ENCODE data around the gene B4GALNT2. TPM values are rescaled to one million over a fixed set of nuclear protein-coding genes. Genes with fewer than 3 reads are reported as not detected.
"Not testable (repeated sequence)": the region's sequence is repeated elsewhere in the genome, so short reads cannot be mapped to it uniquely, and the experiment has no call there.

Gene B4GALNT2
- total RNA-seq, 6 experiments from 2014 or later, result not detected

DNA sequence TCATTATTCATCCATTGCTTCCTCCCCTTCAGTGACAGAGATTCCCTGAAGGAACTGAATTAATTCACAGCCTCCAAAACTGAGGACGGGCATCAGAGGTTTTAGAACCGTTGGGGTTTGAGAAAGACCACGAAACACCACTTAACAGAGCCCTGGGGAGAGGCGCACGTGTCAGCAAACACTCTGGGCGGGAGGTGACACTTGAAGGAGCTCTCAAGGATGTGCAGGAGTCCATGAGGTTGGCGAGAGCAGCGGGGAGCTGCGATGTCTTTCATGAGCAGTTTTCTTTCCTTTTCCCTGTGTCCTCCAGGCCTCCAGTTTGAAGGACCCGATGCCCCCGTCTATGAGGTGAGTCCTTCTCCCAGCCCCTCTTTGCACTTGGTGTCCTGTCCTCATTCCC, 23.7 kb downstream of the B4GALNT2 start:
- H3K4me3 Mint-ChIP-seq, result no peak overlapping the region
- peaks cover 34% of the 10 kb centered on the region for H3K27me3 Mint-ChIP-seq (ENCODE audit: insufficient read depth)
- no peaks in the 10 kb centered on the region for H3K9me3 Mint-ChIP-seq
- DNase-seq, result no peak
- no peak overlapping the region for H3K27ac Mint-ChIP-seq
- peaks cover 18% of the 10 kb centered on the region for H3K4me1 Mint-ChIP-seq (ENCODE audit: low read depth)
- TF ChIP-seq, protein P1, sequence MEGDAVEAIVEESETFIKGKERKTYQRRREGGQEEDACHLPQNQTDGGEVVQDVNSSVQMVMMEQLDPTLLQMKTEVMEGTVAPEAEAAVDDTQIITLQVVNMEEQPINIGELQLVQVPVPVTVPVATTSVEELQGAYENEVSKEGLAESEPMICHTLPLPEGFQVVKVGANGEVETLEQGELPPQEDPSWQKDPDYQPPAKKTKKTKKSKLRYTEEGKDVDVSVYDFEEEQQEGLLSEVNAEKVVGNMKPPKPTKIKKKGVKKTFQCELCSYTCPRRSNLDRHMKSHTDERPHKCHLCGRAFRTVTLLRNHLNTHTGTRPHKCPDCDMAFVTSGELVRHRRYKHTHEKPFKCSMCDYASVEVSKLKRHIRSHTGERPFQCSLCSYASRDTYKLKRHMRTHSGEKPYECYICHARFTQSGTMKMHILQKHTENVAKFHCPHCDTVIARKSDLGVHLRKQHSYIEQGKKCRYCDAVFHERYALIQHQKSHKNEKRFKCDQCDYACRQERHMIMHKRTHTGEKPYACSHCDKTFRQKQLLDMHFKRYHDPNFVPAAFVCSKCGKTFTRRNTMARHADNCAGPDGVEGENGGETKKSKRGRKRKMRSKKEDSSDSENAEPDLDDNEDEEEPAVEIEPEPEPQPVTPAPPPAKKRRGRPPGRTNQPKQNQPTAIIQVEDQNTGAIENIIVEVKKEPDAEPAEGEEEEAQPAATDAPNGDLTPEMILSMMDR (IDR thresholded peaks at IDR 0.05), result no peak
- no peaks in the 10 kb centered on the region for H3K36me3 Mint-ChIP-seq (ENCODE audit: low read depth)

DNA sequence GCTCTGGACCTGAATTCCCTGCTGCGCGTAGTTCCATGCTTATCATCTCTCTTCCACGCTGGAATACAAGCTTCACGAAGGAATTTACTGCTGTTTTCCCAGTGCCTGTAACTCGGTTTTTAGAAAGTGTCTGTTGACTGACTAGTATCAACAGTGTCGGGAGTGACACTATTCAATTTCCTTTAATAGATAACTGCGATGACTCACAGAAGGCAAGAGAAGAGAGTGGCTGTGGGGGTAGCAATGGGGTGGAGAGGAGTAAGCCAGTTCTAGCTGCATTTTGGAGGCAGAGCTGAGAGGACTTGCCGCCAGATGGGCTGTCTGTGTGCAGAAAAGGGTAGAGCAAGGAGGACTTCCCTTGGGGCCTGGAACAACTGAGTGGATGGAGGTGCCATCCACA, 25.2 kb downstream of the B4GALNT2 start:
- no peak overlapping the region for H3K27ac Mint-ChIP-seq
- no peak overlapping the region for H3K4me3 Mint-ChIP-seq
- no peaks in the 10 kb centered on the region for H3K36me3 Mint-ChIP-seq (ENCODE audit: low read depth)
- TF ChIP-seq, protein P1 (IDR thresholded peaks at IDR 0.05), result no peak
- peaks cover 18% of the 10 kb centered on the region for H3K4me1 Mint-ChIP-seq (ENCODE audit: low read depth)
- no peaks in the 10 kb centered on the region for H3K9me3 Mint-ChIP-seq
- no peak for DNase-seq
- H3K27me3 Mint-ChIP-seq (ENCODE audit: insufficient read depth), result peaks cover 34% of the 10 kb centered on the region

- Mint-ChIP-seq H3K36me3 (ENCODE audit: low read depth) (no peaks in the 10 kb centered on the region), H3K27ac (no peak overlapping the region), H3K4me1 (ENCODE audit: low read depth) (peaks cover 14% of the 10 kb centered on the region), H3K27me3 (ENCODE audit: insufficient read depth) (peaks cover 50% of the 10 kb centered on the region), H3K9me3 (no peaks in the 10 kb centered on the region), H3K4me3 (no peak overlapping the region)
- no peak for DNase-seq
- TF ChIP-seq, protein P1 (IDR thresholded peaks at IDR 0.05), result no peak
These were observed 30.3 kb downstream of the B4GALNT2 start for GRCh38 chr17:49162866-49163265.

- no peak for DNase-seq
- Mint-ChIP-seq H3K9me3 (peaks cover 3% of the 10 kb centered on the region; the same call in 1 of the 2 replicates), H3K36me3 (ENCODE audit: low read depth) (no peaks in the 10 kb centered on the region), H3K4me3 (no peak overlapping the region), H3K27ac (no peak overlapping the region), H3K4me1 (ENCODE audit: low read depth) (peaks cover 2% of the 10 kb centered on the region; the same call in 1 of the 2 replicates), H3K27me3 (ENCODE audit: insufficient read depth) (peaks cover 51% of the 10 kb centered on the region)
- TF ChIP-seq, protein P1 (IDR thresholded peaks at IDR 0.05), result no peak
These were observed 32.6 kb downstream of the B4GALNT2 start for GRCh38 chr17:49165143-49165542.

DNA sequence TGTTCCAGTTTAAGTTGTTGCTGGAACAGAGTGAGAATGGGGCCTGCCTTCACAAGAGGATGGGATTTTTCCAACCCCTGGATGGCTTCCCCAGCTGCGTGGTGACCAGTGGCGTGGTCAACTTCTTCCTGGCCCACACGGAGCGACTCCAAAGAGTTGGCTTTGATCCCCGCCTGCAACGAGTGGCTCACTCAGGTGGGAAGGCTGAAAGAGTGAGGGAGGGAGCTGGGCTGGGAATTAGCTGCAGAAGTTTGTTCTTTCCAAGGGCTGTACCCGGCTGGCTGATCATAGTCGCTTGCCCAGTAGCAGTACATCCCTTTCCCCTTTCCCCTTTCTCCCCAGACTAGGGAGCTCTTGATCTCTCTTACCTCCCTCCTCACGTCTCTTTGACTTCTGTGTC, 36.1 kb downstream of the B4GALNT2 start:
- no peaks in the 10 kb centered on the region for H3K4me1 Mint-ChIP-seq (ENCODE audit: low read depth)
- peaks cover 58% of the 10 kb centered on the region for H3K27me3 Mint-ChIP-seq (ENCODE audit: insufficient read depth)
- peaks cover 4% of the 10 kb centered on the region; the same call in 1 of the 2 replicates for H3K9me3 Mint-ChIP-seq
- TF ChIP-seq, protein P1 (IDR thresholded peaks at IDR 0.05), result no peak
- no peak for DNase-seq
- no peaks in the 10 kb centered on the region for H3K36me3 Mint-ChIP-seq (ENCODE audit: low read depth)
- no peak overlapping the region for H3K27ac Mint-ChIP-seq
- no peak overlapping the region for H3K4me3 Mint-ChIP-seq

DNA sequence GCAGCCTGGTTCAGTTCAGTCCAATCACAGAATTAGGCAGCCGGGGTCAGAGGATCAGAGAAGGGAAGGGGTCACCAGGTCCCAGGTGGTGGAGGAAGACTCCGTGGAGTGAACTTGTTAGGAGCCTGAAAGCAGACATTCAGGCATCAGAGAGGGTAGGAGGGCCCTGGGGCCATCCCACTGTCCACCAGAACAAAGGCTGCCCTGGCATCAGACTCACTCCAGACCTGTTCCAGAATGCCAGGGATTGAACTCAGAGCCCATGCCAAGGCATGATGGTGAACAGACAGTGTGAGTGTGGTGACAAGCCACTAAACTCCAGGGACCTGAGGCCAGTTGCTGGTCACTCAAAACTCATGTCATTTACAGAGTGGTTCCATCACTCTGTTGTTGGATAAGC, 37.6 kb downstream of the B4GALNT2 start:
- peaks cover 8% of the 10 kb centered on the region for H3K9me3 Mint-ChIP-seq

GRCh38 chr17:49170711-49171110, 38.1 kb downstream of the B4GALNT2 start:
- not testable (repeated sequence) for H3K27ac Mint-ChIP-seq; H3K4me1 Mint-ChIP-seq (ENCODE audit: low read depth); H3K36me3 Mint-ChIP-seq (ENCODE audit: low read depth); DNase-seq; H3K4me3 Mint-ChIP-seq
- peaks cover 13% of the 10 kb centered on the region for H3K9me3 Mint-ChIP-seq
- peaks cover 53% of the 10 kb centered on the region for H3K27me3 Mint-ChIP-seq (ENCODE audit: insufficient read depth)

More for the DNA sequence above, 37.6 kb downstream of the B4GALNT2 start:
- H3K4me1 Mint-ChIP-seq (ENCODE audit: low read depth), result no peaks in the 10 kb centered on the region
- H3K36me3 Mint-ChIP-seq (ENCODE audit: low read depth), result peaks cover 2% of the 10 kb centered on the region; the same call in 1 of the 2 replicates
- no peak for DNase-seq
- H3K4me3 Mint-ChIP-seq, result no peak overlapping the region
- H3K27me3 Mint-ChIP-seq (ENCODE audit: insufficient read depth), result peaks cover 50% of the 10 kb centered on the region
- H3K27ac Mint-ChIP-seq, result no peak overlapping the region
- TF ChIP-seq, protein P1 (IDR thresholded peaks at IDR 0.05), result no peak

- not testable (repeated sequence) for H3K4me1 Mint-ChIP-seq (ENCODE audit: low read depth); H3K4me3 Mint-ChIP-seq; H3K27ac Mint-ChIP-seq; DNase-seq
- peaks cover 26% of the 10 kb centered on the region for H3K9me3 Mint-ChIP-seq
- H3K36me3 Mint-ChIP-seq (ENCODE audit: low read depth), result peaks cover 20% of the 10 kb centered on the region
- peaks cover 19% of the 10 kb centered on the region for H3K27me3 Mint-ChIP-seq (ENCODE audit: insufficient read depth)
These were observed 43.4 kb downstream of the B4GALNT2 start for GRCh38 chr17:49175978-49176377.
